ENCODE measurements around the gene CHCHD3. TPM values are rescaled to one million over a fixed set of nuclear protein-coding genes. Genes with fewer than 3 reads are reported as not detected.
"Not testable (repeated sequence)": the region's sequence is repeated elsewhere in the genome, so short reads cannot be mapped to it uniquely, and the experiment has no call there.

Gene CHCHD3
- total RNA-seq, 2 experiments from 2014 or later, result 83.5 to 83.8 TPM

DNA sequence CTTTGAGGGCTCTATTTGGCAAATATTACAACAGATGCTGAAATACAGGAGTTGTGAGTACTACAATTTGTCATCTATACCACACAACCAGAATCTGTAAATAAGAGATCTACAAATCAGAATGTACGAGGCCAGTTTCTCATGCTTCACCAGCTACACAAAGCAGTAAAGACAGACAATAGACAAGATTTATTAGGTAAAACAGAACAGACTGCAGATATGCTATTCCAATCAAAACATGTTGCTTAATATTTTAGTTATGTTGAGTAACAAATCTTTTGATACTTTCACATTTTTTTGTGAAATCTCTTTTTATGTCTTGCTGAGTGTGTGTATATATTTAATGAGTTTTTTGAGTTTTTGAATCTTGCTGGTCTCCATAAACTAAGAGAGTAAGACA is 109.1 kb downstream of the CHCHD3 start:
- no peaks in the 10 kb centered on the region for H3K9me3 ChIP-seq (ENCODE audit: low read length)
- H3K9me2 ChIP-seq (ENCODE audit: insufficient read depth, low read length), result no peaks in the 10 kb centered on the region
- CTCF ChIA-PET (ENCODE audit: unreplicated experiment), result no interaction called here
- POLR2A ChIA-PET, result interaction anchor here (1.2 kb wide), 1 partner anchor 30 kb away, joined by 3 read pairs; no protein-coding TSS in a partner anchor
- H4K20me1 ChIP-seq (ENCODE audit: insufficient read depth, low read length), result peaks cover 5% of the 10 kb centered on the region; the same call in 1 of the 2 replicates
- intact Hi-C loops (cut with micrococcal nuclease; ENCODE audit: unreplicated experiment), result no loop called here
- no peak for DNase-seq (ENCODE audit: low spot score)
- H3K4me3 ChIP-seq (ENCODE audit: low read depth, low read length, poor library complexity, severe bottlenecking), result no peak overlapping the region
- H3K36me3 ChIP-seq (ENCODE audit: insufficient read depth, low read length), result peaks cover 29% of the 10 kb centered on the region
- H2AFZ ChIP-seq (ENCODE audit: low read length), result no peak overlapping the region
- TF ChIP-seq EZH2phosphoT487 (IDR thresholded peaks at IDR 0.05; ENCODE audit: borderline replicate concordance, low read depth, low read length), result no peak
- TF ChIP-seq, protein P1, sequence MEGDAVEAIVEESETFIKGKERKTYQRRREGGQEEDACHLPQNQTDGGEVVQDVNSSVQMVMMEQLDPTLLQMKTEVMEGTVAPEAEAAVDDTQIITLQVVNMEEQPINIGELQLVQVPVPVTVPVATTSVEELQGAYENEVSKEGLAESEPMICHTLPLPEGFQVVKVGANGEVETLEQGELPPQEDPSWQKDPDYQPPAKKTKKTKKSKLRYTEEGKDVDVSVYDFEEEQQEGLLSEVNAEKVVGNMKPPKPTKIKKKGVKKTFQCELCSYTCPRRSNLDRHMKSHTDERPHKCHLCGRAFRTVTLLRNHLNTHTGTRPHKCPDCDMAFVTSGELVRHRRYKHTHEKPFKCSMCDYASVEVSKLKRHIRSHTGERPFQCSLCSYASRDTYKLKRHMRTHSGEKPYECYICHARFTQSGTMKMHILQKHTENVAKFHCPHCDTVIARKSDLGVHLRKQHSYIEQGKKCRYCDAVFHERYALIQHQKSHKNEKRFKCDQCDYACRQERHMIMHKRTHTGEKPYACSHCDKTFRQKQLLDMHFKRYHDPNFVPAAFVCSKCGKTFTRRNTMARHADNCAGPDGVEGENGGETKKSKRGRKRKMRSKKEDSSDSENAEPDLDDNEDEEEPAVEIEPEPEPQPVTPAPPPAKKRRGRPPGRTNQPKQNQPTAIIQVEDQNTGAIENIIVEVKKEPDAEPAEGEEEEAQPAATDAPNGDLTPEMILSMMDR (conservative IDR thresholded peaks at IDR 0.05; ENCODE audit: low read length), result no peak
- no peaks in the 10 kb centered on the region for H3K4me1 ChIP-seq (ENCODE audit: insufficient read depth, low read length, poor library complexity, severe bottlenecking)
- peaks cover 6% of the 10 kb centered on the region; the same call in 1 of the 2 replicates for H3K79me2 ChIP-seq (ENCODE audit: insufficient read depth, low read depth, low read length)
- no peak overlapping the region for H3K27ac ChIP-seq (ENCODE audit: low read depth, low read length, poor library complexity, severe bottlenecking)
- no peak overlapping the region for H3K4me2 ChIP-seq (ENCODE audit: low read length)
- BruUV-seq (replicated peaks), result no TSS peak

DNA sequence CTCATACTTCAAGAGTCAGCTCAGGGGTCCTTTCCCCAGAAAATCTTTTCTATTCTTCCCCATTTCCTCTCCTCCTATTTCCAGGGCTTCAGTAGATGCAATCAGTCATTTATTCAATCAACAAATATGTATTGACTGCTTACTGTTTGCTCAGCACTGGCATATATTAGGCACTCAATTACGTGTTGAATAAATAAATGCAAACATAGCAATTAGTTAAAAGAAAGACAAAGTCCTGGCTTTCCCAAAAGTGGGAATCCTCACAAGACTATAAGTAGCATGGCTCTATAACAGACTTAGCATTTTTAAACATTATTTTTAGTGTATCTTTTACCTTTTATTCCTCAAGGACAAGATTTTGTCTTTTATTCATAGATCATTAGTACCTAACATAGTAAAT is 111.6 kb downstream of the CHCHD3 start:
- H3K79me2 ChIP-seq (ENCODE audit: insufficient read depth, low read depth, low read length), result peaks cover 3% of the 10 kb centered on the region; the same call in 1 of the 2 replicates
- H3K4me2 ChIP-seq (ENCODE audit: low read length), result no peak overlapping the region
- no peaks in the 10 kb centered on the region for H4K20me1 ChIP-seq (ENCODE audit: insufficient read depth, low read length)
- no peak overlapping the region for H3K27ac ChIP-seq (ENCODE audit: low read depth, low read length, poor library complexity, severe bottlenecking)
- H3K4me3 ChIP-seq (ENCODE audit: low read depth, low read length, poor library complexity, severe bottlenecking), result no peak overlapping the region
- DNase-seq (ENCODE audit: low spot score), result no peak
- H2AFZ ChIP-seq (ENCODE audit: low read length), result no peak overlapping the region
- ChIA-PET POLR2A (no interaction called here), CTCF (ENCODE audit: unreplicated experiment) (no interaction called here)
- BruUV-seq (replicated peaks), result no TSS peak
- H3K9me3 ChIP-seq (ENCODE audit: low read length), result no peaks in the 10 kb centered on the region
- intact Hi-C loops (cut with micrococcal nuclease; ENCODE audit: unreplicated experiment), result no loop called here
- H3K9me2 ChIP-seq (ENCODE audit: insufficient read depth, low read length), result no peaks in the 10 kb centered on the region
- no peak for TF ChIP-seq EZH2phosphoT487 (IDR thresholded peaks at IDR 0.05; ENCODE audit: borderline replicate concordance, low read depth, low read length)
- TF ChIP-seq, protein P1 (conservative IDR thresholded peaks at IDR 0.05; ENCODE audit: low read length), result no peak
- H3K4me1 ChIP-seq (ENCODE audit: insufficient read depth, low read length, poor library complexity, severe bottlenecking), result no peaks in the 10 kb centered on the region
- H3K36me3 ChIP-seq (ENCODE audit: insufficient read depth, low read length), result peaks cover 29% of the 10 kb centered on the region

DNA sequence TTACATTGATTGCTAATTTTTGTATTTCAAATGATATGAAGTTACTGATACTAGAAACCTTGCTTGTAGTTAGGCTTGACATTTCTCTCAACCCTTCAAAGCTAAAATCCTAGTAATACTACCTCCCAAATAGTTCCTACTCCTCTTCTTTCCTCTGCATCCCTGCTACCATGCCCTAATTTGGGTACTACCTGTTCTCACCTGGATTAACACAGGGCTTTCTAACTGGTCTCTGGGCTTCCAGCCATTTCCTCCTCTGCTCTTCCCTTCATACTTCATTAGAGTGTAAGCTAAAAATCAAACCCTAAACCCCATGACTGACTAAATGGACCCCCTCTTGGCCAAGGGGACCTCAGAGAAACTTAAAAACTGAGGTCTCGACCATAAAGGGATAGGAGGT is 112.4 kb downstream of the CHCHD3 start:
- H3K9me3 ChIP-seq (ENCODE audit: low read length), result no peaks in the 10 kb centered on the region
- TF ChIP-seq EZH2phosphoT487 (IDR thresholded peaks at IDR 0.05; ENCODE audit: borderline replicate concordance, low read depth, low read length), result no peak
- TF ChIP-seq, protein P1 (conservative IDR thresholded peaks at IDR 0.05; ENCODE audit: low read length), result no peak
- H3K27ac ChIP-seq (ENCODE audit: low read depth, low read length, poor library complexity, severe bottlenecking), result no peak overlapping the region
- ChIA-PET POLR2A (interaction anchor here (0.7 to 0.9 kb wide), 2 partner anchors 20 to 915 kb away, joined by 3 to 4 read pairs; no protein-coding TSS in a partner anchor), CTCF (ENCODE audit: unreplicated experiment) (no interaction called here)
- DNase-seq (ENCODE audit: low spot score), result no peak
- H3K9me2 ChIP-seq (ENCODE audit: insufficient read depth, low read length), result no peaks in the 10 kb centered on the region
- intact Hi-C loops (cut with micrococcal nuclease; ENCODE audit: unreplicated experiment), result no loop called here
- H3K79me2 ChIP-seq (ENCODE audit: insufficient read depth, low read depth, low read length), result peaks cover 3% of the 10 kb centered on the region; the same call in 1 of the 2 replicates
- H3K4me2 ChIP-seq (ENCODE audit: low read length), result no peak overlapping the region
- no peak overlapping the region for H3K4me3 ChIP-seq (ENCODE audit: low read depth, low read length, poor library complexity, severe bottlenecking)
- no peak overlapping the region for H2AFZ ChIP-seq (ENCODE audit: low read length)
- H3K36me3 ChIP-seq (ENCODE audit: insufficient read depth, low read length), result peaks cover 25% of the 10 kb centered on the region
- H3K4me1 ChIP-seq (ENCODE audit: insufficient read depth, low read length, poor library complexity, severe bottlenecking), result peaks cover 5% of the 10 kb centered on the region
- no TSS peak for BruUV-seq (replicated peaks)
- H4K20me1 ChIP-seq (ENCODE audit: insufficient read depth, low read length), result no peaks in the 10 kb centered on the region

DNA sequence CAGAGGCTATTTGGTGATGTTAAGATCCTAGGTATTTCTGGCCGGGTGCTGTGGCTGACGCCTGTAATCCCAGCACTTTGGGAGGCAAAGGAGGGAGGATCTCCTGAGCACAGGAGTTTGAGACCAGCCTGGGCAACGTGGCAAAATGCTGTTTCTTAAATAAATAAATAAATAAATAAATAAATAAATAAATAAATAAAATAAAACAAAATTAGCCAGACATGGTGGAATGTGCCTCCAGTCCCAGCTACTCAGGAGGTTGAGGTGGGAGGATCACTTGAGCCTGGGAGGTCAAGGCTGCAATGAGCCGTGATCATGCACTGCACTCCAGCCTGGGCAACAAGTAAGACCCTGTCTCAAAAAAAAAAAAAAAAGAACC is 114.4 kb downstream of the CHCHD3 start:
- not testable (repeated sequence) for H3K4me3 ChIP-seq (ENCODE audit: low read depth, low read length, poor library complexity, severe bottlenecking); H2AFZ ChIP-seq (ENCODE audit: low read length)

More for the DNA sequence above, 114.4 kb downstream of the CHCHD3 start:
- H4K20me1 ChIP-seq (ENCODE audit: insufficient read depth, low read length); H3K4me2 ChIP-seq (ENCODE audit: low read length); H3K27ac ChIP-seq (ENCODE audit: low read depth, low read length, poor library complexity, severe bottlenecking); H3K9me3 ChIP-seq (ENCODE audit: low read length); H3K9me2 ChIP-seq (ENCODE audit: insufficient read depth, low read length); CTCF ChIA-PET (ENCODE audit: unreplicated experiment); H3K4me1 ChIP-seq (ENCODE audit: insufficient read depth, low read length, poor library complexity, severe bottlenecking); DNase-seq (ENCODE audit: low spot score); BruUV-seq (replicated peaks); intact Hi-C loops (cut with micrococcal nuclease; ENCODE audit: unreplicated experiment); H3K36me3 ChIP-seq (ENCODE audit: insufficient read depth, low read length); H3K79me2 ChIP-seq (ENCODE audit: insufficient read depth, low read depth, low read length): not testable (repeated sequence)
- POLR2A ChIA-PET, result interaction anchor here (0.7 to 0.8 kb wide), 2 partner anchors 10 to 929 kb away, joined by 3 to 4 read pairs; no protein-coding TSS in a partner anchor
